Erythroblast (primary cell): ENCODE measurements around the gene AGAP1.

Source experiments
- GATA1 ChIP-seq: IDR thresholded peaks from 2 replicates; pipeline ENCODE4 v1.6.1; 2011; ENCODE audit warnings: low read depth, mild to moderate bottlenecking, control low read depth, low read length, moderate library complexity
- POLR2A ChIP-seq: IDR thresholded peaks from 2 replicates; pipeline ENCODE4 v1.6.1; 2011; ENCODE audit warnings: mild to moderate bottlenecking, low read length

DNA sequence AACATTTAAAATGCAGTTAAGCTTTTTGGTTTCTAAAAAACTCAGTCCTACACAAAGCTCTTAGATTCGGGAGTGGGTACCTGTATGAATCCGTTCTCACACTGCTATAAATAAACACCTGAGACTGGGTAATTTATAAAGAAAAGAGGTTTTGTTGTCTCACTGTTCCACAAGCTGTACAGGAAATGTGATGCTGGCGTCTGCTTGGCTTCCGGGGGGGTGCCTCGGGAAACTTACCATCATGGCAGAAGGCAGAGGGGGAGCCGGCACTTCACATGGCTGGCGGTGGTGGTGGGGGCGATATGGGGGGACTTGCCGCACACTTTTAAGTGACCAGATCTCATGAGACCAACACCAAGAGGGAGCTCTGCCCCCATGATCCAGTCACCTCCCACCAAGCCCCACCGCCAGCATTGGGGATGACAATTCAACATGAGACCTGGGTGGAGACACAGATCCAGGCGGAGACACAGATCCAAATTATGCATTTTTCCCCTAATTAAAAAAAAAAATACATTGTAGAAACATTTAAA lies 451.8 kb downstream of the AGAP1 start:
- no peak for TF ChIP-seq POLR2A
- TF ChIP-seq GATA1: no peak
